Measurements from ENCODE around the gene PASK.

The PASK gene

DNA sequence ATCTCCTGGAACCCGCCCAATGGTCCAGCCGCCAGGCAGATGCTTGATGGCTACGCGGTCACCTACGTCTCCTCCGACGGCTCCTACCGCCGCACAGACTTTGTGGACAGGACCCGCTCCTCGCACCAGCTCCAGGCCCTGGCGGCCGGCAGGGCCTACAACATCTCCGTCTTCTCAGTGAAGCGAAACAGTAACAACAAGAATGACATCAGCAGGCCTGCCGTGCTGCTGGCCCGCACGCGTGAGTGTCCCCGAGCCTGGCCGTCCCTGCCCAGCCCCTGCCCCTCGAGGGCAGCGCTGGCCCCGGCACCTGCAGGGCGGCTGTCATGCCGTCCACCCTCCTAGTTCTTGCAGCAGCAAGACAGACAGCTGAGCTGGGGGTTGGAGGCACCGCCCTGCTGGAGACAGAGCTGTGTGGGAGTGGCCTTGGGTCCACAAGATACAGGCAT lies 83.9 kb downstream of the PASK start:
- no peak for DNase-seq (ENCODE audit: low read depth)

DNA sequence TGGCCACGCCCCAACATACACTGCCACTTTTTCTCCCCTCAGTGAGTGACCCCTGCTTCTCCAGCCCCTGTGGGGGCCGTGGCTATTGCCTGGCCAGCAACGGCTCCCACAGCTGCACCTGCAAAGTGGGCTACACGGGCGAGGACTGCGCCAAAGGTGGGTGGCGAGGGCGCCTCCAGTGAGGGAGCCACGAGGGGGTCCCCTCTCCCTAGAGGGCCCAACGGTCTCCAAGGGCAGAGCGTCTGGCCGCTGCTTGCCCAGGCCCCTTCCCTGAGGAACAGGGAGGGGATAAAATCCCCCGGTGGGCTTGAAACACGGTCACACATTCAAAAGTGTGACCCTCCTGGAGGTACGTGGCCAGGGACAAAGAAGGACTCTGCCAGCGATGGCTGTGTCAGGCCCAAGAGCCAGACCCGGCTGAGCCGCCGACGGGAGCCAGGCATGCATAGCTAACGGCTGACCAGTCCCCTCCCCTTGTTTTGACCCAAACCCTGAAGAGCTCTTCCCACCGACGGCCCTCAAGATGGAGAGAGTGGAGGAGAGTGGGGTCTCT lies 84.4 kb downstream of the PASK start:
- no peak for DNase-seq (ENCODE audit: low read depth)

DNA sequence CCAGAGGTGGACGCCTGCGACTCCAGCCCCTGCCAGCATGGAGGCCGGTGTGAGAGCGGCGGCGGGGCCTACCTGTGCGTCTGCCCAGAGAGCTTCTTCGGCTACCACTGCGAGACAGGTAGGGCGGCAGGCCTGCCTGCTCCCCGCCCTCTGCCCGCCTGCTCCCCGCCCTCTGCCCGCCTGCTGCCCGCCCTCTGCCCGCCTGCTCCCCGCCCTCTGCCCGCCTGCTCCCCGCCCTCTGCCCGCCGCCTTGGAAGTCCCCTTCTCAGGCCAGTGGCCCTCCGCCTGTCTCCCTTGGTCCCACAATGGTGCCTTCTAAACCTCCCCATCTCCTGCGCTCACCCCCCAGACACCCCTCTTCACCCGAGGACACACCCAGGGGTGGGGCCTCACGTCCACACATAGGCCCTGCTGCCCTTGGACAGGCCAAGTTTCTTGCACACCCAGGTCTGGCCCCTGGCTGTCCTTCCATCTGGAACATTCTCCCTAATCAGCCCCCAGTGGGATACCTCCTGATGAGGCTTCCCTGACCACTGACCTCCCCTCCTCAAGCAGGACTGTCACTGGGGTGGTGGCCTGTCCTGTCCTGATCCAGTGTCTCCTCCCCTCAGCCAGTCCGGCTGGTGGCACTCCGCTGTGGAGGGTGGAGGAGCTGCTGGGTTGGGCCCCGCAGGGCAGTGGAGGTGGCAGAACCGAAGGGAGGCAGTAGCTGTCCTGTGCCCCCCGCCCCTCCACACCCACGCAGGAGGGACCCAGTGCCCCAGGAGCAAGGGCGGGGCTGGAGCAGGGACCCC lies 85.1 kb downstream of the PASK start:
- no peak for DNase-seq (ENCODE audit: low read depth)

DNA sequence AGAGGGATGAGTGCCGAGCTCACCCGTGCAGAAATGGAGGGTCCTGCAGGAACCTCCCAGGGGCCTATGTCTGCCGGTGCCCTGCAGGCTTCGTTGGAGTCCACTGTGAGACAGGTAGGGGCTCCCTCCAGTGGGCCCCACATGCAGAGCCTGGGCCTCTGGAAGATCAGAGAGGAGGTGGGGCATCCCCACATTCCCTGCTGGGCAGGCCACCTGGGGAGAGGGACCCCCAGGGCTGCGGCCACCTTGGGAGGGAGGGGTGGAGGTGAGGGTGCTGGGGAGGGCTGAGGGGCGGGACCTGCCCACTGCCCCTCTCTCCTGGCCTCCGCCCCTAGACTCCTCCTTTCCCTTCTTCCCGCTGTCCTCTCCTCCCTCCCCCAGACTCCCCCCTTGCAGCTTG lies 85.7 kb downstream of the PASK start:
- no peak for DNase-seq (ENCODE audit: low read depth)

DNA sequence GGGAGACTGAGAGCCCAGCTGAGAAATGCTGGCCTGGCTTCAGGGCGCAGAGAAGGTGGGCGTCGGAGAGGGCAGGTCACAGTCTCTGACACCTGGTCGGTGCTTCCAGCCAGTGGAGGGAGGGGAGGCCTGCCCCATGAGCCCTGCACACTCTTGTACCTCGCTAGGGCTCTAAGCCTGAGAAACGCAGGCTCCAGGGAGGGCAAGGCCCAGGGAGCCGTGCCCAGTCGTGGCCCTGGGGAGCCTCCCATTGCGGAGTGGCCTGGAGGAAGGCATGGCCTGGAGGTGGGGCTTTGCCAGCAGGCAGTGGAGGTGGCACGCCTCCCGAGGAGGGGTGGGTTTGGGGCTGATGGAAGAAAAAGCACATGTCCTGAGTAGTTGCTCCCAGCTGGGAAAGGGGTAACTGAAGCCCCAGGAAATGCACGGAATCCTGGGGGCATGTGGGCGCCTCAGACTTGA lies 86.2 kb downstream of the PASK start:
- DNase-seq (ENCODE audit: low read depth): no peak

DNA sequence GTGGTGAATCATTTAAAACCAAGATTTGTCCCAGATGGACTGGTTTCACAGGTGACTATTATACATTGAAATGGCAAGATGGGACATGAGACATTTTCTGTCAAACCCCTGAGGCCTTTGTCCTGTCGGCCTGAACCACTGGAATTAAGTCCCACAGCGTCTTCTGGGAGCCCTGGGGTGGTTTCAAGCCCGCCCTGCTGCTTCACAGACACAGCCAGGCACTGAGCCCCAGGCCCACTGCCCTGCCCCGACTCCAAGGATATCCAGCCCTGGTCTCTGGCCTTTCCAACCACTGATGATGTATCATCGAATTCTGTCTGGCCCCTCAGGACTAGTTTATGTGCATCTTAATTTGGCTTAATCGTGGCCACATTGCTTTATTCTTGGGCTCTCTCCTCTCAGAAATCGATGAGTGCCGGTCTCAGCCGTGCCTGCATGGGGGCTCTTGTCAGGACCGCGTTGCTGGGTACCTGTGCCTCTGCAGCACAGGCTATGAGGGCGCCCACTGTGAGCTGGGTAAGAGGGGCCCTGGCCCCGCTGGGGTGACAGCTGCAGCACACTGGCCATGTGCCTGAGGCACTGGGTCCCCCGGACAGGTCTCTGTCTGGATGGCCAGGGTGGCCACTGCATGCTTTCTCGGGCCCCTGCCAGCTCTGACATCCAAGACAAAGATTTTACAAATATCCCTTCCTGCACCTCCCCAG lies 86.7 kb downstream of the PASK start:
- DNase-seq (ENCODE audit: low read depth): no peak

DNA sequence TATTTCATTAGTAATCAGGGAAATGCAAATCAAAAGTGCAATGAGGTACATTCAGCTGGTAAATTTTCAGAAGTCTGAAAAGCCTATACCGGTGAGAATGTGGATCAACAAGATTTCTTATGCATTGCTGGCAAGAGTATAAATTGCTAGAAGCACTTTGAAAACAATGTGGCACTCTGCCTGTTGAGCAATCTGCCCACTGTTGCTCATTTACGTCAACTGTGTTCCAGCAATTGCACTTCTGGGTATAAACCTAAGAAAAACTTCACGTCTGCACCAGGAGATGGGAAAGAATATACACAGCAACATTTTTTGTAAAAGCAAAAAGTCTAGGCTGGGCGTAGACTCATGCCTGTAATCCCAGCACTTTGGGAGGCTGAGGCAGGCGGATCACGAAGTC lies 88.0 kb downstream of the PASK start:
- no peak for DNase-seq (ENCODE audit: low read depth)
